ENCODE results near the gene SHC3. TPM values are rescaled to one million over a fixed set of nuclear protein-coding genes. Genes with fewer than 3 reads are reported as not detected.

SHC3 gene
- total RNA-seq, 2 experiments from 2014 or later: not detected

DNA sequence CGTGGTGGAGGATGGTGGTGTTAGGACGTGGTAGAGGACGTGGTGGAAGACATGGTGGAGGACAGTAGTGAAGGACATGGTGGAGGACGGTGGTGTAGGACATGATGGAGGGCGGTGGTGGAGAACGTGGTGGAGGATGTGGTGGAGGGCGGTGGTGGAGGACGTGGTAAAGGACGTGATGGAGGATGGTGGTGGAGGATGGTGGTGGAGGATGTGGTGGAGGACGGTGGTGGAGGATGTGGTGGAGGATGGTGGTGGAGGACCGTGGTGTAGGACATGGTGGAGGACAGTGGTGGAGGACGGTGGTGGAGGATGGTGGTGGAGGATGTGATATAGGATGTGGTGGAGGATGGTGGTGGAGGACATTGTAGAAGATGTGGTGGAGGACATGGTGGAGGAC lies 119.7 kb downstream of the SHC3 start:
- Histone ChIP-seq H3K4me3 (ENCODE audit: low read length) (no peak overlapping the region), H3K27me3 (ENCODE audit: control insufficient read depth in 1 of 2, insufficient read depth in 2 of 2, low read length in 2 of 2) (peaks cover 0 to 2% of the 10 kb centered on the region in 2 experiments)

DNA sequence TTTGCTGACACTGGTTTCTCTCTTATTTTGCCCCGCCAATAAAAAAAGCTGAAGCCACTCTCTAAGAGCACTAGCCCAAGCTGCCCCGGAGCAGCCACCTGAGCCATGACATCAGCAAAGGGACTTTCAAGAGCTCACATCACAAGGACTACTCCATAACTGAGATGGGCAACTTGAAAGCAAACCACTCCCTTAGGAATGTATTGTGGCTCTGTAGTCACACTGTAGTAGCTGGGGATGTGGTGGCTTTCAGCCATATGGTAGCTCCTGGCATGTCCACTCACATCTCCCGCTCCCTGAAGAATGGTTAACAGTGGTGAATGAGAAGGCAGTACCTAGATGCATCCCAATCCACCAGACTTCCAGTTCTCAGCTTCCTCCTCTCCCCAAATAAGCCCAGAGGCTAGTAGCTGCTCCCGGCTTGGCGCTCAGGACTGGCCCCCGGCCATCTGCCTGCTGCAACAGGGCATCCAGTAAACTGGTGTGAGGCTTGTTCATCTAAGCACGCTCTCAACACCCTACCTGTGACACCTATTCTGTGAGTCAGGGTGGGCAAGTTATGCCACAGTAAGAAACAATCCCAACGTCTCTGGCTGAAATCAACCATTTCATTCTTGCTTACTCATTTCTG lies 123.6 kb downstream of the SHC3 start:
- ChIA-PET CTCF (no interaction called here), POLR2A (no interaction called here)
- no peaks in the 10 kb centered on the region for H3K9me3 Mint-ChIP-seq
- DNase-seq (no peak), ATAC-seq (ENCODE audit: poor library complexity) (no peak)
- intact Hi-C loops (cut with DNase I, micrococcal nuclease): no loop called here
- H3K4me1 Mint-ChIP-seq (ENCODE audit: low read depth): no peaks in the 10 kb centered on the region
- no peak overlapping the region for H3K27ac Mint-ChIP-seq
- Histone ChIP-seq H3K36me3 (ENCODE audit: insufficient read depth, low read length) (no peaks in the 10 kb centered on the region), H3K9me3 (ENCODE audit: control insufficient read depth in 1 of 2, insufficient read depth in 1 of 2, low read length in 2 of 2) (peaks cover 0 to 27% of the 10 kb centered on the region in 2 experiments), H3K27ac (ENCODE audit: low read depth in 1 of 2, low read length in 2 of 2) (no peak overlapping the region), H3K27me3 (ENCODE audit: control insufficient read depth in 1 of 2, insufficient read depth in 2 of 2, low read length in 2 of 2) (peaks cover 0 to 2% of the 10 kb centered on the region in 2 experiments), H3K4me3 (ENCODE audit: low read length) (no peak overlapping the region), H3K4me1 (ENCODE audit: insufficient read depth, low read length) (no peaks in the 10 kb centered on the region)
- no peak overlapping the region for H3K4me3 Mint-ChIP-seq
- H3K36me3 Mint-ChIP-seq (ENCODE audit: low read depth): no peaks in the 10 kb centered on the region
- TF ChIP-seq, protein P1, sequence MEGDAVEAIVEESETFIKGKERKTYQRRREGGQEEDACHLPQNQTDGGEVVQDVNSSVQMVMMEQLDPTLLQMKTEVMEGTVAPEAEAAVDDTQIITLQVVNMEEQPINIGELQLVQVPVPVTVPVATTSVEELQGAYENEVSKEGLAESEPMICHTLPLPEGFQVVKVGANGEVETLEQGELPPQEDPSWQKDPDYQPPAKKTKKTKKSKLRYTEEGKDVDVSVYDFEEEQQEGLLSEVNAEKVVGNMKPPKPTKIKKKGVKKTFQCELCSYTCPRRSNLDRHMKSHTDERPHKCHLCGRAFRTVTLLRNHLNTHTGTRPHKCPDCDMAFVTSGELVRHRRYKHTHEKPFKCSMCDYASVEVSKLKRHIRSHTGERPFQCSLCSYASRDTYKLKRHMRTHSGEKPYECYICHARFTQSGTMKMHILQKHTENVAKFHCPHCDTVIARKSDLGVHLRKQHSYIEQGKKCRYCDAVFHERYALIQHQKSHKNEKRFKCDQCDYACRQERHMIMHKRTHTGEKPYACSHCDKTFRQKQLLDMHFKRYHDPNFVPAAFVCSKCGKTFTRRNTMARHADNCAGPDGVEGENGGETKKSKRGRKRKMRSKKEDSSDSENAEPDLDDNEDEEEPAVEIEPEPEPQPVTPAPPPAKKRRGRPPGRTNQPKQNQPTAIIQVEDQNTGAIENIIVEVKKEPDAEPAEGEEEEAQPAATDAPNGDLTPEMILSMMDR (IDR thresholded peaks at IDR 0.05): no peak
- peaks cover 16% of the 10 kb centered on the region for H3K27me3 Mint-ChIP-seq

More for the DNA sequence above, 119.7 kb downstream of the SHC3 start:
- no peak for ATAC-seq (ENCODE audit: poor library complexity)
- Histone ChIP-seq H3K27ac (ENCODE audit: low read depth in 1 of 2, low read length in 2 of 2) (no peak overlapping the region), H3K36me3 (ENCODE audit: insufficient read depth, low read length) (no peaks in the 10 kb centered on the region), H3K4me1 (ENCODE audit: insufficient read depth, low read length) (no peaks in the 10 kb centered on the region), H3K9me3 (ENCODE audit: control insufficient read depth in 1 of 2, insufficient read depth in 1 of 2, low read length in 2 of 2) (peaks cover 0 to 31% of the 10 kb centered on the region in 2 experiments)
- no peak for DNase-seq
- Mint-ChIP-seq H3K4me3 (no peak overlapping the region), H3K27me3 (peaks cover 12% of the 10 kb centered on the region), H3K9me3 (no peaks in the 10 kb centered on the region), H3K36me3 (ENCODE audit: low read depth) (no peaks in the 10 kb centered on the region), H3K4me1 (ENCODE audit: low read depth) (no peaks in the 10 kb centered on the region), H3K27ac (no peak overlapping the region)
- ChIA-PET CTCF (no interaction called here), POLR2A (no interaction called here)
- TF ChIP-seq, protein P1 (IDR thresholded peaks at IDR 0.05): no peak
- intact Hi-C loops (cut with DNase I, micrococcal nuclease): no loop called here

DNA sequence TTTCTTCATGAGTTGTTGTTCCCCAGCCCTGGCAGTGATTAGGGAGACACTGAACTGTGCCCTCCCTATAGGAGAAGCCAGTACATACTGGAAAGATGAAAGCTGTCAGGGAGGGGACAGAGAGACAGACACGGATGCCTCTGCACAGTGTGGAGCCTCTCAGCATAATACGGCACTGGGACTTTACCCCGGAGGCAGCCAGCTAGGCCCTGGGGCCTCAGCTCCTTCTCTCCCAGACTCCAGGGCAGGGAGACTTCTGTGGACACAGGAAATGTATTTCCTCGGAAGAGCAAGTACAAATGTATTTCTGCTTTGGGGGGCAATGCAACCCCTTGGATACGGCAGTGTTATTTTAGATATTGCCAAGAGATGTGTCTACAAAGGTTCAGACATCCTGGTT lies 125.3 kb downstream of the SHC3 start:
- CTCF ChIA-PET: no interaction called here
- DNase-seq (no peak), ATAC-seq (ENCODE audit: poor library complexity) (no peak)
- TF ChIP-seq, protein P1 (IDR thresholded peaks at IDR 0.05): no peak
- no peaks in the 10 kb centered on the region for H3K9me3 Mint-ChIP-seq
- POLR2A ChIA-PET: no interaction called here
- no peaks in the 10 kb centered on the region for H3K36me3 Mint-ChIP-seq (ENCODE audit: low read depth)
- H3K36me3 ChIP-seq (ENCODE audit: insufficient read depth, low read length): no peaks in the 10 kb centered on the region
- no peaks in the 10 kb centered on the region for H3K4me1 ChIP-seq (ENCODE audit: insufficient read depth, low read length)
- peaks cover 0 to 2% of the 10 kb centered on the region in 2 experiments for H3K27me3 ChIP-seq (ENCODE audit: control insufficient read depth in 1 of 2, insufficient read depth in 2 of 2, low read length in 2 of 2)
- no peak overlapping the region for H3K27ac Mint-ChIP-seq
- H3K27me3 Mint-ChIP-seq: peaks cover 20% of the 10 kb centered on the region
- intact Hi-C loops (cut with DNase I, micrococcal nuclease): no loop called here
- H3K4me3 ChIP-seq (ENCODE audit: low read length): no peak overlapping the region
- peaks cover 0 to 10% of the 10 kb centered on the region in 2 experiments for H3K9me3 ChIP-seq (ENCODE audit: control insufficient read depth in 1 of 2, insufficient read depth in 1 of 2, low read length in 2 of 2)
- H3K4me1 Mint-ChIP-seq (ENCODE audit: low read depth): no peaks in the 10 kb centered on the region
- H3K27ac ChIP-seq (ENCODE audit: low read depth in 1 of 2, low read length in 2 of 2): no peak overlapping the region
- H3K4me3 Mint-ChIP-seq: no peak overlapping the region

Measured in CD4-positive, alpha-beta T cell (primary cell).